OCI-LY1 (cell line): ENCODE results near the gene ZNF708.

Experiments used
- H2AFZ ChIP-seq: fragments of 200-600 bp; sonication (generic), shearing (Covaris generic); 2 replicates; pipeline ENCODE4 v1.6.0; 2014; ENCODE audit warnings: antibody characterized with exemption, mild to moderate bottlenecking, low read length
- H3F3A ChIP-seq: fragments of 200-600 bp; sonication (generic), shearing (Covaris generic); 2 replicates; pipeline ENCODE4 v1.6.0; 2014; ENCODE audit warnings: mild to moderate bottlenecking, antibody characterized with exemption, low read length, moderate library complexity; ENCODE audit not compliant: insufficient read depth
- H3K27ac ChIP-seq: fragments of 200-600 bp; sonication (generic); 2 replicates; pipeline ENCODE4 v1.5.1; 2014; ENCODE audit warnings: low read length, mixed run types, mild to moderate bottlenecking, low read depth; ENCODE audit not compliant: poor library complexity, severe bottlenecking
- H3K27me3 ChIP-seq: fragments of 200-600 bp; sonication (generic); 2 replicates; pipeline ENCODE4 v1.6.0; 2014; ENCODE audit warnings: antibody characterized with exemption, mild to moderate bottlenecking, low read length, moderate library complexity; ENCODE audit not compliant: insufficient read depth
- H3K36me3 ChIP-seq: fragments of 200-600 bp; sonication (generic); 2 replicates; pipeline ENCODE4 v1.6.1; 2014; ENCODE audit warnings: mild to moderate bottlenecking, antibody characterized with exemption, low read length, moderate library complexity, mixed read lengths; ENCODE audit not compliant: insufficient read depth
- H3K4me1 ChIP-seq: fragments of 200-600 bp; sonication (generic); 2 replicates; pipeline ENCODE4 v1.5.1; 2014; ENCODE audit warnings: mild to moderate bottlenecking, low read length, moderate library complexity; ENCODE audit not compliant: insufficient read depth, severe bottlenecking
- H3K4me2 ChIP-seq: fragments of 200-600 bp; sonication (generic), shearing (Covaris generic); 2 replicates; pipeline ENCODE4 v1.6.1; 2014; ENCODE audit warnings: low read length
- H3K4me3 ChIP-seq: fragments of 200-600 bp; sonication (generic); 2 replicates; pipeline ENCODE4 v1.5.1; 2014; ENCODE audit warnings: low read length, low read depth, mild to moderate bottlenecking, mixed read lengths; ENCODE audit not compliant: poor library complexity, severe bottlenecking
- H3K79me2 ChIP-seq: fragments of 200-600 bp; shearing (Covaris generic); 2 replicates; pipeline ENCODE4 v1.6.1; 2016; ENCODE audit warnings: mixed run types, low read length, mixed read lengths; ENCODE audit not compliant: insufficient read depth
- H3K9ac ChIP-seq: fragments of 200-600 bp; sonication (generic), shearing (Covaris generic); 2 replicates; pipeline ENCODE4 v1.6.1; 2014; ENCODE audit warnings: mild to moderate bottlenecking, low read length, mixed read lengths
- H3K9me2 ChIP-seq: fragments of 200-600 bp; sonication (generic), shearing (Covaris generic); 2 replicates; pipeline ENCODE4 v1.6.1; 2014; ENCODE audit warnings: low read depth, mild to moderate bottlenecking, low read length, mixed read lengths
- H3K9me3 ChIP-seq: fragments of 200-600 bp; shearing (Covaris generic); 2 replicates; pipeline ENCODE4 v1.6.1; 2014; ENCODE audit warnings: low read length, mixed read lengths
- H4K20me1 ChIP-seq: fragments of 200-600 bp; sonication (generic), shearing (Covaris generic); 2 replicates; pipeline ENCODE4 v1.6.0; 2016; ENCODE audit warnings: mild to moderate bottlenecking, low read length; ENCODE audit not compliant: insufficient read depth
- CTCF ChIP-seq: fragments of 200-600 bp; sonication (generic), shearing (Covaris generic); IDR thresholded peaks from 2 replicates; pipeline ENCODE4 v1.5.1; 2017; ENCODE audit warnings: mild to moderate bottlenecking, antibody characterized with exemption, low read length, moderate library complexity, mixed read lengths
- EZH2 ChIP-seq: fragments of 200-600 bp; sonication (generic), shearing (Covaris generic); IDR thresholded peaks from 2 replicates; pipeline ENCODE4 v1.8.0; 2017; ENCODE audit warnings: borderline replicate concordance, mixed run types, mild to moderate bottlenecking, antibody characterized with exemption, low read length, moderate library complexity, mixed read lengths

The ZNF708 gene

GRCh38 chr19:21321996-21322395 is 7.2 kb downstream of the ZNF708 start:
- no peak overlapping the region for H2AFZ ChIP-seq
- TF ChIP-seq CTCF = no peak
- no peak for TF ChIP-seq EZH2
- H3K79me2 ChIP-seq = peaks cover 47% of the 10 kb centered on the region
- no peaks in the 10 kb centered on the region for H3K27me3 ChIP-seq
- H3K4me1 ChIP-seq = no peaks in the 10 kb centered on the region
- no peaks in the 10 kb centered on the region for H3K9me2 ChIP-seq
- H3K27ac ChIP-seq = no peak overlapping the region
- H3K9ac ChIP-seq = no peak overlapping the region
- peaks cover 16% of the 10 kb centered on the region for H3K9me3 ChIP-seq
- no peak overlapping the region for H3K4me2 ChIP-seq
- no peaks in the 10 kb centered on the region for H4K20me1 ChIP-seq
- H3F3A ChIP-seq = no peaks in the 10 kb centered on the region
- H3K4me3 ChIP-seq = no peak overlapping the region
- peaks cover 71% of the 10 kb centered on the region for H3K36me3 ChIP-seq

GRCh38 chr19:21321134-21321533 is 8.1 kb downstream of the ZNF708 start:
- Histone ChIP-seq H3K4me3 (no peak overlapping the region), H3K79me2 (peaks cover 44% of the 10 kb centered on the region), H3K9me2 (no peaks in the 10 kb centered on the region), H3K4me1 (no peaks in the 10 kb centered on the region), H4K20me1 (no peaks in the 10 kb centered on the region), H3K9me3 (peaks cover 13% of the 10 kb centered on the region), H2AFZ (no peak overlapping the region), H3F3A (no peaks in the 10 kb centered on the region), H3K4me2 (no peak overlapping the region), H3K27me3 (no peaks in the 10 kb centered on the region), H3K27ac (no peak overlapping the region), H3K36me3 (peaks cover 68% of the 10 kb centered on the region), H3K9ac (no peak overlapping the region)
- TF ChIP-seq CTCF (no peak), EZH2 (no peak)

GRCh38 chr19:21317821-21318220 is 11.4 kb downstream of the ZNF708 start:
- no peak overlapping the region for H3K9ac ChIP-seq
- H3K27ac ChIP-seq = no peak overlapping the region
- H3K4me2 ChIP-seq = no peak overlapping the region
- peaks cover 15% of the 10 kb centered on the region; the same call in 1 of the 2 replicates for H3K9me3 ChIP-seq
- TF ChIP-seq CTCF (no peak), EZH2 (no peak)
- peaks cover 19% of the 10 kb centered on the region for H3K79me2 ChIP-seq
- no peaks in the 10 kb centered on the region for H3F3A ChIP-seq
- H2AFZ ChIP-seq = no peak overlapping the region
- no peaks in the 10 kb centered on the region for H4K20me1 ChIP-seq
- no peaks in the 10 kb centered on the region for H3K4me1 ChIP-seq
- no peaks in the 10 kb centered on the region for H3K27me3 ChIP-seq
- H3K4me3 ChIP-seq = no peak overlapping the region
- no peaks in the 10 kb centered on the region for H3K9me2 ChIP-seq
- H3K36me3 ChIP-seq = peaks cover 57% of the 10 kb centered on the region
